Lower lobe of right lung (tissue), 2 donors: ENCODE data around the gene KHDC4. TPM values are rescaled to one million over a fixed set of nuclear protein-coding genes. Genes with fewer than 3 reads are reported as not detected.

ENCODE experiments used
- ATAC-seq, 2 donors: fragments of 200-7000 bp; cut with Tn5 transposase; one replicate each; pipeline ENCODE4 v1.9.1; 2020 to 2022; ENCODE audit warnings: mild to moderate bottlenecking in 2 of 2, moderate library complexity in 2 of 2
- DNase-seq: peaks from one replicate; pipeline ENCODE4 v3.0.0-alpha.2; 2020
- H3K27ac ChIP-seq: fragments of 200-600 bp; one replicate; pipeline ENCODE4 v1.8.0; 2022
- H3K27me3 ChIP-seq: fragments of 200-600 bp; one replicate; pipeline ENCODE4 v1.8.0; 2022; ENCODE audit warnings: low read depth
- H3K36me3 ChIP-seq: fragments of 200-600 bp; one replicate; pipeline ENCODE4 v1.8.0; 2022; ENCODE audit warnings: mild to moderate bottlenecking
- H3K4me1 ChIP-seq: fragments of 200-600 bp; one replicate; pipeline ENCODE4 v1.8.0; 2022
- H3K4me3 ChIP-seq: fragments of 200-600 bp; one replicate; pipeline ENCODE4 v1.8.0; 2022; ENCODE audit warnings: mild to moderate bottlenecking
- H3K9me3 ChIP-seq: fragments of 200-600 bp; one replicate; pipeline ENCODE4 v1.8.0; 2022
- CTCF ChIP-seq: fragments of 200-600 bp; IDR thresholded peaks from one replicate; pipeline ENCODE4 v1.8.0; 2022; ENCODE audit warnings: antibody characterized with exemption, mild to moderate bottlenecking
- intact Hi-C: fragments of 100-400 bp; cut with DNase I; formaldehyde crosslinking; loops from one replicate; pipeline ENCODE4 v1.11.0; 2022
- total RNA-seq: library from RNA; stranded (reverse); fragmentation: NEBNext Ultra II Directional; extraction: Animal tissue kit (Norgen Biotek cat#: 25700); gene quantifications from one replicate; pipeline ENCODE4 v1.2.1, GENCODE V29; 2021
- donor health status: DM: no; HTN: yes; CAD: no; lungs with severe emphysema.

KHDC4 gene
- total RNA-seq, 1 donor from 2014 or later = 42.8 TPM

DNA sequence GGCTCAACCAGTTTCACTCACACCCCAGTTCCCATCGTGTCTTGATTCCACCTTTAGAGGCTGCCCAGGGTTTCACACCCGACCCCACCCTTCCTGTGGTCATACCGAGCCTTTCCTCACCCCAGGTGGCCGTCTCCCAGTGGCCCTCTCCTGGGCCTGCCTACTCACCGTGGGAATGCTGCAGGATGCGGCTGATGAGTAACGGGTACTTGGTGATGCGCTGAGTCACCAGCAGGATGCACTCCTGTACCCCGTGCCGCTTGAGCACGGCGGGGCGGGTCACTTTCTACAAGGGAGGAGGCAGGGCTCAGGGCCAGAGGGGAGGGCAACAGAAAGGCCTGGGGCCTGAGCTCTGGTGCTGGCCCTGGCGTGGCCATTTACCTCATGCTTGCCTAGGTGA lies 27.7 kb upstream of the KHDC4 start:
- H3K4me3 ChIP-seq = no peak overlapping the region
- H3K4me1 ChIP-seq = peaks cover 45% of the 10 kb centered on the region
- ATAC-seq (peak; percentile 59 to 82), DNase-seq (no peak)
- H3K36me3 ChIP-seq = peaks cover 100% of the 10 kb centered on the region
- intact Hi-C loops = no loop called here
- no peaks in the 10 kb centered on the region for H3K9me3 ChIP-seq
- H3K27ac ChIP-seq = peak overlapping the region; percentile 68
- H3K27me3 ChIP-seq = no peaks in the 10 kb centered on the region
- TF ChIP-seq CTCF = peak; percentile 34

DNA sequence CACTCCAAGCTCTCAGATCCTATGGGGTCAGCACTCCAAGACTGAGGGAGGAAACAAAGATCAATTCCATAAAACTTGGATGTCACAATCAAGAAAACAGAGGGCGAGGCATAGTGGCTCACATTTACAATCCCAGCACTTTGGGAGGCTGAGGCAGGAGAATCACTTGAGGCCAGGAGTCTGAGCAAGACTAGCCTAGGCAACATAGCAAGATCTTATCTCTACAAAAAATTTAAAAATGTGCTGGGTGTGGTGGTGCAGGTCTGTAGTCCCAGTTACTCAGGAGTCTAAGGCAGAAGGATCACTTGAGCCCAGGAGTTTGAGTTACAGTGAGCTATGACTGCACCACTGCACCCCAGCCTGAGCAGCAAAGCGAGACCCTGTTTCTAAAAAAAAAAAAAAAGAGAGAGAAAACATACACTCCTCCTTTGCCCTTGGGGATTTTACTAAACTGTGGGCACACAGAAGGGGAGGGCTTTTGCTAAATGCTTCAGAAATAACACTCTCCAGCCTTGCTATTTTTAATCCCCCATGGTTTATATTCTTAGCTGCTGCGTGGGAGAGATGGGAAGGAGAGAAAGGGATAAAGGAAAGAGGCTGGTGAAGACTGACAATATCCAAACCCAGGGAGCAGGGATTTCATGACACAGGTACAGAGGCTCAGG lies 26.0 kb upstream of the KHDC4 start:
- Histone ChIP-seq H3K4me3 (no peak overlapping the region), H3K4me1 (peaks cover 27% of the 10 kb centered on the region), H3K27me3 (no peaks in the 10 kb centered on the region), H3K27ac (no peak overlapping the region), H3K9me3 (no peaks in the 10 kb centered on the region), H3K36me3 (peaks cover 100% of the 10 kb centered on the region)
- no peak for ATAC-seq
- no peak for DNase-seq
- intact Hi-C loops = no loop called here
- no peak for TF ChIP-seq CTCF

- intact Hi-C loops = no loop called here
- no peaks in the 10 kb centered on the region for H3K27me3 ChIP-seq
- H3K4me1 ChIP-seq = peaks cover 16% of the 10 kb centered on the region
- TF ChIP-seq CTCF = no peak
- no peak overlapping the region for H3K4me3 ChIP-seq
- DNase-seq (no peak), ATAC-seq (no peak)
- no peak overlapping the region for H3K27ac ChIP-seq
- no peaks in the 10 kb centered on the region for H3K9me3 ChIP-seq
- H3K36me3 ChIP-seq = peaks cover 99% of the 10 kb centered on the region
These were observed 23.2 kb upstream of the KHDC4 start for GRCh38 chr1:155957411-155957915.

GRCh38 chr1:155954645-155955044 lies 20.4 kb upstream of the KHDC4 start:
- H3K4me3 ChIP-seq = no peak overlapping the region
- H3K27ac ChIP-seq = no peak overlapping the region
- no peak for DNase-seq
- peaks cover 99% of the 10 kb centered on the region for H3K36me3 ChIP-seq
- H3K4me1 ChIP-seq = no peaks in the 10 kb centered on the region
- H3K9me3 ChIP-seq = no peaks in the 10 kb centered on the region
- no peak for TF ChIP-seq CTCF
- no peak for ATAC-seq
- intact Hi-C loops = no loop called here
- H3K27me3 ChIP-seq = no peaks in the 10 kb centered on the region

GRCh38 chr1:155952505-155952890 lies 18.3 kb upstream of the KHDC4 start:
- Histone ChIP-seq H3K36me3 (peaks cover 99% of the 10 kb centered on the region), H3K4me1 (no peaks in the 10 kb centered on the region), H3K27me3 (no peaks in the 10 kb centered on the region), H3K4me3 (no peak overlapping the region), H3K9me3 (no peaks in the 10 kb centered on the region), H3K27ac (no peak overlapping the region)
- no peak for ATAC-seq
- intact Hi-C loops = no loop called here
- DNase-seq = no peak
- TF ChIP-seq CTCF = no peak
